ENCODE data around the gene C5AR1.

C5AR1 gene

GRCh38 chr19:47319923-47320871, 10.5 kb downstream of the C5AR1 start:
- Histone ChIP-seq H3K9ac (ENCODE audit: low read depth, low read length, poor library complexity, severe bottlenecking) (no peak overlapping the region), H3K9me2 (replicated peaks; ENCODE audit: low read depth, low read length) (no peaks in the 10 kb centered on the region), H3K79me2 (ENCODE audit: insufficient read depth, low read length) (no peaks in the 10 kb centered on the region), H4K20me1 (ENCODE audit: insufficient read depth, low read length, poor library complexity, severe bottlenecking) (no peaks in the 10 kb centered on the region), H3K36me3 (ENCODE audit: insufficient read depth, low read length) (no peaks in the 10 kb centered on the region), H3K27me3 (ENCODE audit: insufficient read depth, low read length, poor library complexity, severe bottlenecking) (no peaks in the 10 kb centered on the region), H2AFZ (ENCODE audit: low read length) (no peak overlapping the region), H3K4me2 (ENCODE audit: low read depth, low read length, poor library complexity, severe bottlenecking) (no peak overlapping the region), H3K4me3 (ENCODE audit: low read length, poor library complexity, severe bottlenecking) (no peak overlapping the region), H3K9me3 (ENCODE audit: insufficient read depth, low read depth, low read length) (no peaks in the 10 kb centered on the region), H3F3A (ENCODE audit: low read depth) (no peaks in the 10 kb centered on the region), H3K4me1 (ENCODE audit: insufficient read depth, low read length, poor library complexity, severe bottlenecking) (peaks cover 5% of the 10 kb centered on the region)
- no peak for TF ChIP-seq EZH2phosphoT487 (IDR thresholded peaks at IDR 0.05; ENCODE audit: borderline replicate concordance)
- TF ChIP-seq CTCF (conservative IDR thresholded peaks at IDR 0.05; ENCODE audit: low read length): no peak

- H3K4me3 ChIP-seq (ENCODE audit: low read length, poor library complexity, severe bottlenecking): no peak overlapping the region
- no peaks in the 10 kb centered on the region for H3K27me3 ChIP-seq (ENCODE audit: insufficient read depth, low read length, poor library complexity, severe bottlenecking)
- no peaks in the 10 kb centered on the region for H3F3A ChIP-seq (ENCODE audit: low read depth)
- no peaks in the 10 kb centered on the region for H4K20me1 ChIP-seq (ENCODE audit: insufficient read depth, low read length, poor library complexity, severe bottlenecking)
- no peak overlapping the region for H3K4me2 ChIP-seq (ENCODE audit: low read depth, low read length, poor library complexity, severe bottlenecking)
- no peak overlapping the region for H3K9ac ChIP-seq (ENCODE audit: low read depth, low read length, poor library complexity, severe bottlenecking)
- TF ChIP-seq EZH2phosphoT487 (IDR thresholded peaks at IDR 0.05; ENCODE audit: borderline replicate concordance) (no peak), CTCF (conservative IDR thresholded peaks at IDR 0.05; ENCODE audit: low read length) (no peak)
- H3K36me3 ChIP-seq (ENCODE audit: insufficient read depth, low read length): no peaks in the 10 kb centered on the region
- no peaks in the 10 kb centered on the region for H3K79me2 ChIP-seq (ENCODE audit: insufficient read depth, low read length)
- H2AFZ ChIP-seq (ENCODE audit: low read length): no peak overlapping the region
- no peaks in the 10 kb centered on the region for H3K4me1 ChIP-seq (ENCODE audit: insufficient read depth, low read length, poor library complexity, severe bottlenecking)
- H3K9me2 ChIP-seq (replicated peaks; ENCODE audit: low read depth, low read length): no peaks in the 10 kb centered on the region
- no peaks in the 10 kb centered on the region for H3K9me3 ChIP-seq (ENCODE audit: insufficient read depth, low read depth, low read length)
These were observed 12.0 kb downstream of the C5AR1 start for GRCh38 chr19:47321630-47322029.

- no peaks in the 10 kb centered on the region for H4K20me1 ChIP-seq (ENCODE audit: insufficient read depth, low read length, poor library complexity, severe bottlenecking)
- no peak overlapping the region for H2AFZ ChIP-seq (ENCODE audit: low read length)
- TF ChIP-seq CTCF (conservative IDR thresholded peaks at IDR 0.05; ENCODE audit: low read length) (no peak), EZH2phosphoT487 (IDR thresholded peaks at IDR 0.05; ENCODE audit: borderline replicate concordance) (no peak)
- H3K4me1 ChIP-seq (ENCODE audit: insufficient read depth, low read length, poor library complexity, severe bottlenecking): no peaks in the 10 kb centered on the region
- no peaks in the 10 kb centered on the region for H3K27me3 ChIP-seq (ENCODE audit: insufficient read depth, low read length, poor library complexity, severe bottlenecking)
- H3K9me3 ChIP-seq (ENCODE audit: insufficient read depth, low read depth, low read length): no peaks in the 10 kb centered on the region
- H3K79me2 ChIP-seq (ENCODE audit: insufficient read depth, low read length): no peaks in the 10 kb centered on the region
- no peaks in the 10 kb centered on the region for H3K36me3 ChIP-seq (ENCODE audit: insufficient read depth, low read length)
- no peak overlapping the region for H3K9ac ChIP-seq (ENCODE audit: low read depth, low read length, poor library complexity, severe bottlenecking)
- H3K4me3 ChIP-seq (ENCODE audit: low read length, poor library complexity, severe bottlenecking): no peak overlapping the region
- no peak overlapping the region for H3K4me2 ChIP-seq (ENCODE audit: low read depth, low read length, poor library complexity, severe bottlenecking)
- no peaks in the 10 kb centered on the region for H3K9me2 ChIP-seq (replicated peaks; ENCODE audit: low read depth, low read length)
- no peaks in the 10 kb centered on the region for H3F3A ChIP-seq (ENCODE audit: low read depth)
These were observed 12.4 kb downstream of the C5AR1 start for GRCh38 chr19:47322058-47322457.

All from Loucy (cell line).